GM18526 (cell line): Measurements from ENCODE around the gene KIAA1217.

Experiments used
- POLR2A ChIP-seq: IDR thresholded peaks from 3 replicates; pipeline ENCODE4 v1.6.1; 2011; ENCODE audit not compliant: insufficient read length; ENCODE audit errors: extremely low read depth

The KIAA1217 gene

DNA sequence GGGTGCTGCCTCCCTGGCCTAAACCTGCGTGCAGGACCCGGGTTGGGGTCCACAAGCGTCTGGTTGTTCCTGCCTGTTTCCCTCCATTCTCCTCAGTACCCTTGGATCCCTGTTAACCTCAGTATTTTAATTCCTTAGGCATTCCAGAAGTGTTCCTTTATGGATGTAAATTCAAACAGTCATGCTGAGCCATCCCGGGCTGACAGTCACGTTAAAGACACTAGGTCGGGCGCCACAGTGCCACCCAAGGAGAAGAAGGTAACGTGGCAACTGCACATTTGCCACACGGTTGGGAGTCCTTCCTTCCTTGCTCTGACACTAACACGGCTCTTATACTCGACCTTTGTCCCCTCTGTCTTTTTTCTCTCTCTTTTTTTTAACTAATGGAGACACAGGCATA, 327.7 kb downstream of the KIAA1217 start:
- no peak for TF ChIP-seq POLR2A

DNA sequence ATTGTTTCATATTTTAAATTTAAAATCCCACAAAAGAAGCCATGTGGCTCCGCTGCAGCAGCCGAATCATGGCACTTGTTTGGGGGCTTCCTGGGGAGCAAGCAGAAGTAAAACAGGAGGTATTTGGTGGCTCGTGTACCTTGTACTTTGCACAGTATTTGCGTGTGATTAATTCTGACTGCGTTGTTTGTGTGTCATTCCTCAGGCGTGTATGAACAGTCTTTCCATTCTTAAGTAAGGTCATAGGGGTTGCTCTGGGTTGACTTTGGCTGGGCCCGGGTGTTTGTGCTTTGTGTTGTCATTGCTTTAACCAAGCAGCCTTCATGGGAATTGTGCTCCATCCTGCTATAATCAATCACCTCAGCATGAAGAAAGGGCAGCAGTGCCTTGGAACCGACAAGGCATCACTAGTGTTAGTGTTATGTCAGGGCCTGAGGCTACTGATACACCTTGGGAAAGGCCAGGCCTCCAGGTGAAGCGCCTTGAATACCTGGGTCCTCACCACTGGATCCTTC, 332.4 kb downstream of the KIAA1217 start:
- no peak for TF ChIP-seq POLR2A

DNA sequence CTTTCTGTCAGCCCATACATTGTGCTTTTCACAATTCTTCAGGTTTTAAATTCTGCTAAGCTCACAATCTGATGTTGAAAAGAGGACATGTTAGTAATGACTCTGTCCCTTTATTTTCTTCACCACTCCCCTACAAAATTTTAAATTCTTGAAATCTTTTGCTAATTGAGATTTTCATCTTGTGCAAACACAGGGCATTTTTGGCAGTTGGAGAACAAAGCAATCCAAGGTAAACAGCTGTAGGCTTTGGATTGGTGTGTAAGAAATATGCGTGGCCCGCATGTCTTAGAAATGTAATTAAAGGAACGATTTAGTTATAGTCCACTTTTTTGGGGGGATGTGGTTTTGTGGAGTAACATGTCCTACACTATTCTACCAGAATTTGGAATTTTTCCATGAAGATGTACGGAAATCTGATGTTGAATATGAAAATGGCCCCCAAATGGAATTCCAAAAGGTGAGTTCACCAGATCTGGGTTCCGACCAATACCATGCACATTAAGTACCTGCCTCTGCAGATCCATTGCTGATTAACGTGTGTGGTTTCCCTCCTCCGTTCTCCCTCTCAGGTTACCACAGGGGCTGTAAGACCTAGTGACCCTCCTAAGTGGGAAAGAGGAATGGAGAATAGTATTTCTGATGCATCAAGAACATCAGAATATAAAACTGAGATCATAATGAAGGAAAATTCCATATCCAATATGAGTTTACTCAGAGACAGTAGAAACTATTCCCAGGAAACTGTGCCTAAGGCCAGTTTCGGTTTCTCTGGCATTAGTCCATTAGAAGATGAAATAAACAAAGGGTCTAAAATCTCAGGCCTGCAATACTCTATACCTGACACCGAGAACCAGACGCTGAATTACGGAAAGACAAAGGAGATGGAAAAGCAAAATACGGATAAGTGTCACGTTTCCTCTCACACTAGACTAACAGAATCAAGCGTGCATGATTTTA, 333.7 kb downstream of the KIAA1217 start:
- no peak for TF ChIP-seq POLR2A

DNA sequence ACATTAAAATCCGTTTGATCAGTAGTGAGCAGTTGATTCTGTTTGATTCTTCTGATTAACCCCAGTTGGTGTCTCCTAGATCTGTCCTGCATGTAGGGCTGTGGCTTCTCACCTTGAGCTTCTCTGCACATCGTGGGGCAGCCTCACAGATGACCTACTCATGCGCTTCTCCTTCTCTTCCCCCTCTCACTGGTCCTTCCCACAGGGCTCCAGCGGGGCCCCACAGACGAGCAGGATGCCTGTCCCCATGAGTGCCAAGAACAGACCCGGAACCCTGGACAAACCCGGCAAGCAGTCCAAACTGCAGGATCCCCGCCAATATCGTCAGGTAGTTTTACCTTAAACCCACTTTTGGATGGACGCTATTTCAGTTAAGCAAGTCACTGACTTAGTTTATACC, 335.8 kb downstream of the KIAA1217 start:
- TF ChIP-seq POLR2A, result no peak

DNA sequence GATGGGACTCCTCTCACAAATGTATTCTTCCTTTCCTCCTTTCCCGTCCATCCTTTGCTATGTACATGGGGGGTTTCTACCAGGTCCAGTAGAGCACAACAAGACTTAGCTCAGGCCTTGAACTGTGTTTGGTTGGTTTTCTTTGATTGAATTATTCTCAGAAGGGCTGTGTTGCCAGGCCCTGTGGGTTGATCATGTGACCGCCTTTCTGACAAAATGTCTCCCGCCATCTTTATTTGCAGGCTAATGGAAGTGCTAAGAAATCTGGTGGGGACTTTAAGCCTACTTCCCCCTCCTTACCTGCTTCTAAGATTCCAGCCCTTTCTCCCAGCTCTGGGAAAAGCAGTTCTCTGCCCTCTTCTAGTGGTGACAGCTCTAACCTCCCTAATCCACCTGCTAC, 336.6 kb downstream of the KIAA1217 start:
- no peak for TF ChIP-seq POLR2A

DNA sequence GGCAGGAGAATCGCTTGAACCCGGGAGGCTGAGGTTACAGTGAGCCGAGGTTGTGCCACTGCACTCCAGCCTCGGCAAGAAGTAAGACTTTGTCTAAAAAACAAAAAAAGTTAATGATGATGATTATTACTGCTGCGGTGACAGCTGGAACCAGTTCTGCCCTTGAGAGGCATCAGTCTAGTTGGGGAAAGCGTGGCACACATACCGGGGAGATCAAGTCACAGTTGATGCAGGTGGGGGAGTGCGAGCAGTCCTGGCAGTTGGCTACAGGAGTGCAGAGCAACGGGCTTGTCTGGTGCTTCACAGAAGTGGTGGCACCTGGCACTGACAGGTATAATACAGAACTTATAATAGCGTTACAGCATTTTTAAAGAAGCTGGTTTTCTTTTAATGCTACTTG, 341.7 kb downstream of the KIAA1217 start:
- TF ChIP-seq POLR2A, result no peak

DNA sequence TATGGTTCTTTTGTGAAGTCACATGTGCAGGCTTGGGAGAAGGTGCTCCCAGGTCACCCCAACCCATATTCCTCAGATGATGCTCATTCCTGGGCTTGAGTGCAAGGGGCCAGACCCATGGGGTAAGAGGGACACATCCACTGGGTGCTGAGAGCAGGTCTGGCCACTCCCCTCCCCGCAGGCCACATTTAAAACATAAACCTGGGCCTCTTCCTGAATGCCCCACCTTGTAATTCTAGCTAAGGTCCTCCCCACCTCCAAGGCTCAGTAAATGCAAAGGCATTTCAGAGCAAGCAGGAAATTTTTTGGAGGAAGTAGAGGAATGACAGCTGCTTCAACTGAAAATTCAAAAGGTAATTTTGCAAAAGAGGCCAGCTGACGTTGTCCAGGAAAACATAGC, 342.2 kb downstream of the KIAA1217 start:
- TF ChIP-seq POLR2A, result no peak

DNA sequence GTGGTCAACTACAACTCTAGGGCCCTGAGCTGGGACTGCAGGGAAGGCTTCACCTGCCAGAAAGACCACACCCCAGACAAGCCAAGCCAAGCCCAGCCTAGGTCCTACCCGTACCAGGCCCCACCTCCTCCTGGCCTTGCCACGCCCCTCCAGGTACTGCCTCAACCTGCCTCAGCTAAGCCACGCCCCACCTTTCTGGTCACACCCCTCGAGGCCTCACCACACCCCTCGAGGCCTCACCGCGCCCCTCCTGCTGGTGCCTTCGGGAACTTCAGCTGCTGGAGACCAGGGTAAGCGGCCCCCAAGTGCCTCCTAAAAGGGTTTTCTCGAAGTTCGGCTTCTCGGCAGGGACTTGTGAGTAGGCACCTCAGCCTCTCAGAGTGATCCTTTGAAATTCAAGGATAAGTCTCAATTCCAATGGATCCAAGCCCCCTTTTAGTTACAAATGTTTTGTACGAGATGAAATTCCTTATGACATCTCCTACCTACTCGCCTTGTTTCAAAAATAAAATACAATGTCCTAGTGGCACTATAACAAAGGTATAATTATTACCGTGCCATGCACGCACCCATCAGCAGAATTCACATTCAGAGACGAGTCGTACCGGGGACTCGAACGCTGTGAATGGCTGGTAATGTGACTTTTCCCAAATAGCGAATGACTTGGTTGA, 343.5 kb downstream of the KIAA1217 start:
- TF ChIP-seq POLR2A, result no peak

DNA sequence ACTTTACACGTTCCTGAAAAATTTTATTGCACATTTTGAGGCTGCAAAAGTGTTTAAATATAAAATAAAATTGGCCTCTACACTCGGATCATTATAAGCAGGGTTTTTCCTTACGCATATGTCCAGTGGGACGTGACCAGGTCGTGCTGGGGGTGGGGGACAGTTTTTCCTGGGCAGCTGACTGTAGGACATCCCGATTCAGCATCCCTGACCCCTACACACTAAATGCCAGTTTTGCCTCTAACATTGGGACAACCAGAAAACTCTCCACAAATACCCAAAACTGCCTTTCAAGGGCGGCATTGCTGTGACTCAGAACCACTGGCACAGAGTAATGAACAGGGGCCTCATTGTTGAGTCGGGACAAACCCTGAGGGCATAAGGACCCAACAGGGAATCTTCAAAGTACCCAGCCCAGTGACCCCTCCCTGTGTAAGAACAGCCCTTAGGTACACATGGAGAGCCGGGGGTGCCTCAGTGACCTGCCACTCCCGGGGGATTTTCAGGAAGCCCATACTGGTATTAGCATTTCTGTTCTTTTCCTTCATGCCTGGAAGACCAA, 344.2 kb downstream of the KIAA1217 start:
- no peak for TF ChIP-seq POLR2A

DNA sequence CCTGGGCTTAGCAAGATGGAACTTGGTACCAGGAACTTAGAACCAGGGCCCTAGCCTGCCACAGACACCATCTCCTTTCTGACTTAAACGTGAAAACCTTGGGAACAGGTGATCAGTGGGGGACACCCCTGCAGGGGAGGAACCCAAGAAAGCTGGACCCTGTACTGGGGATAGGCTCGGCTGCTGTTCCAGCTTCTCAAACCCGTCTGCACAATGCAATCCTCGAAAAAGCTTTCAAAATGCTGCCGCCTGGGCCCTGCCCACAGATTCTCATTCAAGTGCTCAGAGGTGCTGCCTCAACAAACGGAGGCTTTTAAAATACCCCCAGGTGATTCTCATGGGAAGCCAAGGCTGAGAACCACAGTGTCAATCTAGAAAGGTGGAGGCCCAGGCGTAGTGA, 345.1 kb downstream of the KIAA1217 start:
- no peak for TF ChIP-seq POLR2A

DNA sequence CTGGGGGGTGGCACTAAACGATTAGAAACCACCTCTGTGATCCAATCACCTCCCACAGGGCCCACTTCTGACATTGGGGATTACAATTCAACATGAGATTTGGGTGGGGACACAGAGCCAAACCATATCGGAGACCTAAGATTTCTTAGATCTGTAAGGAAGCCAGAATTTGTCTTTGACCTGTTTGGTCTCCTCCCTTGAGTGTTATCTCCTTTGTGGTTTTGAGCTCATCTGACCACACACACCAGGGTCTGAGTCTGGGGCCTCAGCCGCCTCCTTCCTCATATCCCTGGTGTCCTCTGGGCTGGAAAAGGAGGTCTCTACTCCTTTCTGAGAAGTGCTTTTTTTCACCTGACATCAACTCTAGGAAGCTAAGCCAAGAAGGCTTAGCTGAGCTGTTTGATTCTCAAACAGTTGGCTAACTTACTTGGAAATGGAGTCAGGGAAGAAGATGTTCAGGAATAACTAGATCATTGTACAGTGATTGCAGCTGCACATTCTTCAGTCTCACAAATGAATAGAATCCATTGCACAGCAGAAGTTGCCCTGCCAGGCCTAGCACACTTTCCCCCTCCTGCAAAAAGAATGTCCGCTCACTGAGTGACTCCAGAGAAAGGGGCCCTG, 347.3 kb downstream of the KIAA1217 start:
- TF ChIP-seq POLR2A, result no peak

DNA sequence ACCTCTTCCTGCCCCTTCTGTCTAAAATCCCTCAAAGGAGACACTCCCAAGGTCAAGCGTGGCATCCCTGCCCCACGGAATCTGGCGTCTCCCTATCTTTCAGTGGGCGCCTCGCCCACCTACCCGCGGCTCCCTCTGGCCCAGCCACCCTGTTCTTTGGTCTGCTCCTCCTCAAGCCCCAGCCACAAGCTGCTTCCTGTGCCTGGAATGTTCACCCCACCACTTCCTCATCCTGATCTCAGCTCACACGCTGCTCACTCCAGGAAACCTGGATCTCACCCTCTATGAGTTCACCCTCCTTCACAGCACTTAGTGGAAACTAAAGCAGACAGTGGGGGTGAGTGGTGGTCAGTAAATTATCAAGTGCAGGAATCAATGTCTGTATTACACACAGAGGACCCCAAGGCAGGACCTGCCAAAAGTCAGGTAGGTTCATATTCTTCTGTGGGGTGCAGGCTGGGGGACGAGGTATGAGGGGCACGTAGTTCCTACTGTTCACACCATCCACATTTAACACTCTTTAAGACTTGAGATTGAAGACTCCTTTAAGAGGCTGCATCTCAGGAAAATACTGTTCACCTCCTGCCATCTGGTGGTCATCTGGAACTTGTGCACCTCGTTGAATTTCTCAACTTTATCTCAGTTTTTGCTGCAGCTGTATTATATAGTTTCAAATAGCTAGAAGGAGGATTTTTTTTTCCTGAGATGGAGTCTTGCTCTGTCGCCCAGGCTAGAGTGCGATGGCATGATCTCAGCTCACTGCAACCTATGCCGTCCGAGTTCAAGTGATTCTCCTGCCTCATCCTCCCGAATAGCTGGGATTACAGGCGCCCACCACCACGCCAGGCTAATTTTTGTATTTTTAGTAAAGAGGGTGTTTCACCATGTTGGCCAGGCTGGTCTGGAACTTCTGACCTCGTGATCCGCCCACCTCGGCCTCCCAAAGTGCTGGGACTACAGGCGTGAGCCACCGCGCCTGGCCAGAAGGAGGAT, 348.1 kb downstream of the KIAA1217 start:
- no peak for TF ChIP-seq POLR2A

DNA sequence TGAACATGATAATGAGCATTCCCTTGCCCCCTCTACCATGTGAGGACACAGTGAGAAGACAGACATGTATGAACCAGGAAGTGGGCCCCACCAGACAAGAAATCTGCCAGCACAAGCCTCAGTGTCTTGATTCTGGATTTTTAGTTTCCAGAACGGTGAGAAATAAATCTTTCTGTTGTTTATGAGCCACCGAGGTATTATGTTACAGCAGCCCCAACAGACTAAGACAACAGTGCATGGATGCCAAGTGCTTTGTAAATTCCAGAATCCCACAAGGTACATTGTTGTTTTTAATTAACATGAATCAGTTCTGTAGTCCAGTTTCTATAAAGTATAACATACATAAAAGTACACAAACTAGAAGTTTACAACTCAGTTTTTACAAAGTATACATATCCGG, 352.5 kb downstream of the KIAA1217 start:
- TF ChIP-seq POLR2A, result no peak

DNA sequence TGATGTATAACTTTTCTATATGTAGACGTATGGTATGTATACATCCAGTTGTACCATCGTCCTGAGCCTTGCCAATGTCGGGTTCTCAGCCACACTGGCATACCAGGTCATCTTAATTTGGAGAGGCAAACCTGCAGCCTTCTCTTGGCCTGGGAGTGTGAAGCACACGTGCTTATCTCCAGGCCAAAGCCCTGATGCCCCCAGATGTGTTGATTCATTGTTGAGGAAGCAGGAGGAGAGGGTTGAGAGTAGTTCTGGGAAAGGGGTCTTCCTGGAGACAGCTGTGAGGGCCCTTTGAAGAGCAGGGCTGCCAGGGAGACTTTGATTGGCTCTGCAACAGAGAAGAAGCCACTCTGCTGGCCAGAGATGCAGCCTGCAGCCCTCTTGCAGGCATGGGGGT, 359.1 kb downstream of the KIAA1217 start:
- TF ChIP-seq POLR2A, result no peak
